NK-92 treated with Interleukin-12 subunit alpha and Interleukin-12 subunit beta, amount 100 ng/mL, for 24 hours (cell line): ENCODE data around the gene FCSK.

Source experiments
- DNase-seq: peaks from one replicate; lab custom pipeline; 2025; lab: John Stamatoyannopoulos, UW

FCSK gene

GRCh38 chr16:70480127-70481105, 26.0 kb downstream of the FCSK start:
- no peak for DNase-seq

- no peak for DNase-seq
Measured at GRCh38 chr16:70481929-70482536, 27.6 kb downstream of the FCSK start.

GRCh38 chr16:70482624-70483023, 28.2 kb downstream of the FCSK start:
- no peak for DNase-seq

- DNase-seq: no peak
Measured at GRCh38 chr16:70483426-70483825, 29.0 kb downstream of the FCSK start.

GRCh38 chr16:70484867-70485266, 30.5 kb downstream of the FCSK start:
- DNase-seq: no peak

GRCh38 chr16:70490261-70490660, 35.9 kb downstream of the FCSK start:
- DNase-seq: no peak

GRCh38 chr16:70493802-70494201, 39.4 kb downstream of the FCSK start:
- no peak for DNase-seq

- no peak for DNase-seq
Measured at GRCh38 chr16:70494202-70494770, 39.9 kb downstream of the FCSK start.

- DNase-seq: no peak
Measured at GRCh38 chr16:70494777-70495176, 40.4 kb downstream of the FCSK start.

- no peak for DNase-seq
Measured at GRCh38 chr16:70495425-70496182, 41.2 kb downstream of the FCSK start.

GRCh38 chr16:70496513-70496912, 42.1 kb downstream of the FCSK start:
- DNase-seq: no peak

- no peak for DNase-seq
Measured at GRCh38 chr16:70508752-70509151, 54.4 kb downstream of the FCSK start.

GRCh38 chr16:70510216-70510615, 55.8 kb downstream of the FCSK start:
- DNase-seq: no peak

GRCh38 chr16:70511833-70512232, 57.4 kb downstream of the FCSK start:
- no peak for DNase-seq

- no peak for DNase-seq
Measured at GRCh38 chr16:70512456-70512855, 58.1 kb downstream of the FCSK start.

- DNase-seq: peak; percentile 6
Measured at GRCh38 chr16:70520612-70521297, 66.4 kb downstream of the FCSK start.

- DNase-seq: no peak
Measured at GRCh38 chr16:70522216-70523075, 68.1 kb downstream of the FCSK start.

GRCh38 chr16:70523076-70523742, 68.8 kb downstream of the FCSK start, which contains the start of gene COG4:
Gene COG4, minus strand, starts transcription at chr16:70523554. Its CDS starts 11 bp downstream, at chr16:70523543.
- peak; percentile 68 for DNase-seq

- DNase-seq: peak; percentile 53
Measured at GRCh38 chr16:70523743-70524398, 69.5 kb downstream of the FCSK start, which contains the start of gene SF3B3. Gene SF3B3, plus strand, starts transcription at chr16:70523816. Its CDS starts 2,841 bp downstream, at chr16:70526657.
